Panc1 (cell line): ENCODE data around the gene VASN.

Experiments
- POLR2AphosphoS5 ChIP-seq: IDR thresholded peaks from 2 replicates; pipeline ENCODE4 v1.6.1; 2012; ENCODE audit warnings: mild to moderate bottlenecking, low read depth, low read length, moderate library complexity
- REST ChIP-seq, 2 experiments: IDR thresholded peaks; 2 replicates each; pipeline ENCODE4 v1.6.1; 2011 to 2012; ENCODE audit warnings: low read depth in 2 of 2, control low read depth in 1 of 2, low read length in 1 of 2, mild to moderate bottlenecking in 1 of 2, moderate library complexity in 1 of 2; ENCODE audit not compliant: insufficient read depth in 1 of 2
- SIN3A ChIP-seq: IDR thresholded peaks from 2 replicates; pipeline ENCODE4 v1.6.1; 2012; ENCODE audit warnings: low read depth, mild to moderate bottlenecking, low read length, moderate library complexity, borderline replicate concordance; ENCODE audit not compliant: insufficient read depth
- TF ChIP-seq, protein P1 (sequence below): fragments of 450-650 bp; IDR thresholded peaks from 2 replicates; pipeline ENCODE4 v1.5.1; 2017; ENCODE audit warnings: mild to moderate bottlenecking

GRCh38 chr16:4328782-4329775 lies 42.6 kb upstream of the VASN start:
- TF ChIP-seq, protein P1, sequence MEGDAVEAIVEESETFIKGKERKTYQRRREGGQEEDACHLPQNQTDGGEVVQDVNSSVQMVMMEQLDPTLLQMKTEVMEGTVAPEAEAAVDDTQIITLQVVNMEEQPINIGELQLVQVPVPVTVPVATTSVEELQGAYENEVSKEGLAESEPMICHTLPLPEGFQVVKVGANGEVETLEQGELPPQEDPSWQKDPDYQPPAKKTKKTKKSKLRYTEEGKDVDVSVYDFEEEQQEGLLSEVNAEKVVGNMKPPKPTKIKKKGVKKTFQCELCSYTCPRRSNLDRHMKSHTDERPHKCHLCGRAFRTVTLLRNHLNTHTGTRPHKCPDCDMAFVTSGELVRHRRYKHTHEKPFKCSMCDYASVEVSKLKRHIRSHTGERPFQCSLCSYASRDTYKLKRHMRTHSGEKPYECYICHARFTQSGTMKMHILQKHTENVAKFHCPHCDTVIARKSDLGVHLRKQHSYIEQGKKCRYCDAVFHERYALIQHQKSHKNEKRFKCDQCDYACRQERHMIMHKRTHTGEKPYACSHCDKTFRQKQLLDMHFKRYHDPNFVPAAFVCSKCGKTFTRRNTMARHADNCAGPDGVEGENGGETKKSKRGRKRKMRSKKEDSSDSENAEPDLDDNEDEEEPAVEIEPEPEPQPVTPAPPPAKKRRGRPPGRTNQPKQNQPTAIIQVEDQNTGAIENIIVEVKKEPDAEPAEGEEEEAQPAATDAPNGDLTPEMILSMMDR = no peak
- TF ChIP-seq POLR2AphosphoS5 (no peak), REST (IDR thresholded peaks at IDR 0.05; ENCODE audit: insufficient read depth in 1 of 2, low read depth in 2 of 2, low read length in 1 of 2) (no peak), SIN3A (no peak)
